ENCODE results near the gene CHRND.

The CHRND gene

DNA sequence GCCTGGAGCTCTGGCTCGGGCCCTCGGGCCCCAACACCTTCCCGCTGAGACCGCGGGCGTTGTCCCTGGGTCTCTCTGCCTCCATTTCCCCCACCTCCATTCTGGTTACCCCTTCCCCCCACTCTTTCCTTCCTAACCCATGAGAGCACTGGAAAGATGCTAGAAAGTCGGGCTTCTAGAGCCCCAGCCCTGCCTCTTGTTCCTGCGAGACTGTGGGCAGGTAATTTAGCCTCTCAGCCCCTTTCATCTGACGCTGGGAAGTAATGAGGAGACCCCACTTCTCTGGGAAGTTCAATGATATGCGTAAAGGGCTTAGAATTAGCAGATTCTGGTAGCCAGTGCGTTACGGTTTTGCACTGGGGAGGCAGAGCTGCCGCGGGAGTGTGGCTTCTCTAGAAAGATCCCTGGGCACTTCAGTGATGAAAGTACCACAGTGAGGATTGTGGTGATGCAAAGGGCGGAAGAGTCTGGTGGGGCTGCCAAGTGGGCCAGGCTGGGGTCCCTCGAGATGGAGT, 22.1 kb upstream of the CHRND start:
- TF ChIP-seq, protein P1, sequence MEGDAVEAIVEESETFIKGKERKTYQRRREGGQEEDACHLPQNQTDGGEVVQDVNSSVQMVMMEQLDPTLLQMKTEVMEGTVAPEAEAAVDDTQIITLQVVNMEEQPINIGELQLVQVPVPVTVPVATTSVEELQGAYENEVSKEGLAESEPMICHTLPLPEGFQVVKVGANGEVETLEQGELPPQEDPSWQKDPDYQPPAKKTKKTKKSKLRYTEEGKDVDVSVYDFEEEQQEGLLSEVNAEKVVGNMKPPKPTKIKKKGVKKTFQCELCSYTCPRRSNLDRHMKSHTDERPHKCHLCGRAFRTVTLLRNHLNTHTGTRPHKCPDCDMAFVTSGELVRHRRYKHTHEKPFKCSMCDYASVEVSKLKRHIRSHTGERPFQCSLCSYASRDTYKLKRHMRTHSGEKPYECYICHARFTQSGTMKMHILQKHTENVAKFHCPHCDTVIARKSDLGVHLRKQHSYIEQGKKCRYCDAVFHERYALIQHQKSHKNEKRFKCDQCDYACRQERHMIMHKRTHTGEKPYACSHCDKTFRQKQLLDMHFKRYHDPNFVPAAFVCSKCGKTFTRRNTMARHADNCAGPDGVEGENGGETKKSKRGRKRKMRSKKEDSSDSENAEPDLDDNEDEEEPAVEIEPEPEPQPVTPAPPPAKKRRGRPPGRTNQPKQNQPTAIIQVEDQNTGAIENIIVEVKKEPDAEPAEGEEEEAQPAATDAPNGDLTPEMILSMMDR (conservative IDR thresholded peaks at IDR 0.05; ENCODE audit: control insufficient read depth, insufficient read depth, low read depth, low read length): no peak
- H3K4me3 ChIP-seq (ENCODE audit: control insufficient read depth, low read depth, low read length): no peak overlapping the region
- DNase-seq (ENCODE audit: low read depth): no peak

DNA sequence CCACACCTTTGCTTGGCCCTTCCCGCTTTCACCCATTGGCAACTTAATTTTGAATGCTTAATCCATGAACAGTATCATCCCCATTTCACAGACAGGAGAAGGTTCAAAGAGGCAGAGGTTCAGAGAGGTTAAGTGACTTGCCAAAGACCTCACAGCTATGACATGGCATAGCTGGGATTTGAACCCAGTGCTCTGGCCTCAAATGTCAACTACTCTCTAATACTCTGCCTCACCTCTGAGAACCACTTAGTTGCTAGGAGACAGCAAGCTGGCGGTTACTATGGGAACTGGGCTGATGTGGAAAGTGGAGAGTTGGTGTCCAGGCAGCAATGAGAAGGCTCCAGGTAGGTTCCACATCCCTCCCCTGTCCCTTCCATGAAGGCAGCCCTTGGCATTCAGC, 21.5 kb upstream of the CHRND start:
- peak; percentile 3 for DNase-seq (ENCODE audit: low read depth)
- TF ChIP-seq, protein P1 (conservative IDR thresholded peaks at IDR 0.05; ENCODE audit: control insufficient read depth, insufficient read depth, low read depth, low read length): no peak
- no peak overlapping the region for H3K4me3 ChIP-seq (ENCODE audit: control insufficient read depth, low read depth, low read length)

DNA sequence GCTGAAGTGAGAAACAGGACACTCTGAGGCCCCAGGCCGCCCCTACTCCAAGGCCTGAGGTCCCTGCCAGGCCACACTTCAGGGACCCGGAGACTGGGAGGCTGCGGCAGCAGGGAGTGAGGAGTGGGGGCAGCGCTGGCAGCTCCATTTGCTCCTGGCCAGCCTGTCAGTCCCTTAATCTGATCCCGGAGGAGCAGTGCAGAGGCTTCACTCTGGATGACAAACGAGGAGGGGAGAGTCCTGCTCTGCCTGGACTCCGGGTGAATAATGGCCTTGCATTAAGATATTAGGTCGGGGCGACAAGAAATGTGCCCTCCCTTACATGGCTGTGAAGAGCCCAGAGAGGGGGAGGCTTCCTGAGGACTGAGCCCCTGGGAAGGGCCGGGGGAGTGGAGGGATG, 20.1 kb upstream of the CHRND start:
- DNase-seq (ENCODE audit: low read depth): no peak
- no peak overlapping the region for H3K4me3 ChIP-seq (ENCODE audit: control insufficient read depth, low read depth, low read length)
- TF ChIP-seq, protein P1 (conservative IDR thresholded peaks at IDR 0.05; ENCODE audit: control insufficient read depth, insufficient read depth, low read depth, low read length): no peak

DNA sequence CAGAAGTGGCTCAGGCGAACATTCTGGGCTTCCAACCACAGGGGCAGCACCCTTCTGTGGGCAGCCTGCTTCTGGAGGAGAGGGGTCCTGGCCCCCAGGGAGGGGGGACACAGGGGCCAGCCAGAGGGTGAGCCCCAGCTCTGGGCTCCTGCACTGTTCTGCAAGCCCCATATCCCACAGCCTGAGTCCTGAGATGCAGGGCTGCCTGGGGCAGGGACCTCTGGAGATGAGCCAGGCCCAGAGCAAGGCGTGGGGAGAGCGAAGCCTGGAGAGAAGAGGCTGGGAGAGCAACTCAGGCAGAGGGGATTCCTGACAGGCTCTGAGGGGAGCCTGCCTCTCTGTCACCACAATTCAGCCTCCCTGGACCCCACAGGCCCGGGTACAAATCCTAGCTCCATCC, 19.3 kb upstream of the CHRND start:
- TF ChIP-seq, protein P1 (conservative IDR thresholded peaks at IDR 0.05; ENCODE audit: control insufficient read depth, insufficient read depth, low read depth, low read length): no peak
- no peak for DNase-seq (ENCODE audit: low read depth)
- no peak overlapping the region for H3K4me3 ChIP-seq (ENCODE audit: control insufficient read depth, low read depth, low read length)

DNA sequence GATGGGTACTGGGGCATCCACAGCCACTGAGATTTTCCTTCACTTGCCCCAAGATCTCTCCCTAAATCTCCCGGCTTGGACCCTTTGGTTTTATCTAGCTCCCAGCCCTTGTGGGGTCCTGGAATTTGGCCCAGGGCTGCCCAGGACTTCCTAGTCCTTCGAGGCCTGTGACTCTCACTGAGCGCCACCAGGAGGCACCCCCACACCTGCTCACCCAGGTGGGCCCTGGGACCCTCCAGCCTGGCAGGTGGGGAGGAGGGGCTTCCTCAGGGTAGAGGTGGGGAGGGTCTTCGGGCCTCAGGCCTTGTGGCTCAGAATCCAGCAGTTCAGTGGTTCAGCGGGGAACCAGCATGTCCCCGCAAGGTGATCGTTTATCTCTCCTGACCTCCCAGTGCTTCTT, 17.7 kb upstream of the CHRND start:
- H3K4me3 ChIP-seq (ENCODE audit: control insufficient read depth, low read depth, low read length): no peak overlapping the region
- no peak for DNase-seq (ENCODE audit: low read depth)
- TF ChIP-seq, protein P1 (conservative IDR thresholded peaks at IDR 0.05; ENCODE audit: control insufficient read depth, insufficient read depth, low read depth, low read length): no peak

DNA sequence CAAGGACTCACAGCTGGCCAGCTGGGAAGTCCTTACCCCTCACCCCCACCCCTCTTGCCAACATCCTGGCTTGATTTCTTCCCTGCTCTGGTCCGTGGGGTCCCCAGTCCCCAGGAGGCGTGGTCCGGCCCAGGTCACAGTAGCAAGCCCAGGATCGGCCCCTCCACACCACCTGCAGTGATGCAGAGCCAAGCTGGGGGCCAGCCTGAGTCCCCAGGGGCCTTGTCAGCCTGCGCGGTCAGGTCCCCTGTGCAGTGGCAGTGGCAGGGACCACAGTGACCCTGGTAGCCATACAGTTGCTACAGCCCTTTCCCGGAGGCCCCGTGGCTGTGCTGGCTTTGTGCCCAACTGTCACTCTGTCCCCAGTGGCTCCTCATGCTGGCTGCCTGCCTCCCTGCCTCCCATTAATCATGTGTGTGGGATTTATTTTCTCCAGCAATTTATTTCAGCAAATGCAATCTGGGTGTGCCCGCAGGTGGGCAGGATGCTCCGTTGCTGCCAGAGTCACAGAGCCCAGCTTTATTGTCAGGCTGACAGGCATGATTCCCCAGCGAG, 14.5 kb upstream of the CHRND start:
- no peak overlapping the region for H3K4me3 ChIP-seq (ENCODE audit: control insufficient read depth, low read depth, low read length)
- TF ChIP-seq, protein P1 (conservative IDR thresholded peaks at IDR 0.05; ENCODE audit: control insufficient read depth, insufficient read depth, low read depth, low read length): no peak
- no peak for DNase-seq (ENCODE audit: low read depth)

DNA sequence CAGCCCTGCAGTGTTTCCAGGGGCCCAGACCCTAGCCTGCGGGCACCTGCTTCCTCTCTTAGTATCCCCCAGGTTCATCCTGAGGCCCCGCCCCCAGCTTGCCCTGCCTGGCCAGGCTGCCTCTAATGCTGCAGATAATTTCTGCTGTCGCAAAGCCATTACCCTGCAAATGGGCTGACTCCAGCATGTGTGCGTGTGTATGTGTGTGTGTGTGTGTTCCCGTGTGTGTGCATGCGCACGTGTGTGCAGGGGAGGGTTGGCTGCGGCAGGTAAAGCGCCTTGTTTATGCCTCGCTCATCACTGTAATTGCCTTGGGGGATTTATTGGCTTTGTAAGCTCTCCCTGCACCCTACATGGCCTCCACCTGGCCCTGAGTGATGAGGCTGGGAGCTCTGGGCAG, 13.4 kb upstream of the CHRND start:
- DNase-seq (ENCODE audit: low read depth): no peak
- H3K4me3 ChIP-seq (ENCODE audit: control insufficient read depth, low read depth, low read length): no peak overlapping the region
- TF ChIP-seq, protein P1 (conservative IDR thresholded peaks at IDR 0.05; ENCODE audit: control insufficient read depth, insufficient read depth, low read depth, low read length): no peak
